OCI-LY3 (cell line): Measurements from ENCODE around the gene SMIM14.

Experiments
- CTCF ChIP-seq: fragments of 200-600, 300-600 bp; sonication (generic); IDR thresholded peaks from 2 replicates; pipeline ENCODE4 v1.5.1; 2014; ENCODE audit warnings: antibody characterized with exemption, low read length, low read depth
- EZH2phosphoT487 ChIP-seq: fragments of 200-600 bp; shearing (Covaris generic); IDR thresholded peaks from 2 replicates; pipeline ENCODE4 v1.6.1; 2018; ENCODE audit warnings: antibody characterized with exemption, mixed run types, low read depth

DNA sequence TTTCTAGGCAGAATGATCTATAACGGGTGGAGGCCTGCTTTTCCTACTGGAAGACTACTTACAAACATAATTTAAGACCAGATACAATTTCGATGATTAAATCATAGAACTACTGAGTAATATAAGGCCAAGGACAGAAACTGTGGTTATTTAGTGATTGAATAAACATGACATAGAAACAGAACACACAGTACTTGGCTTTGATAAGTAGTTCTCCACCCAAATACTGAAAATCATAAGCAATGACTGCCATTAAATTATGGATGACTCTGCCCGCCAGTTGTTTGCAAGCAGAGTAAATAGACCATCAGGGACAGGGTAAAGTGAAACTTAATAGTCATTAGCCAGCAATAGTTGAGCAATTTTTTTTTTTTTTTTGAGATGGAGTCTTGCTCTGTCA is 17.2 kb upstream of the SMIM14 start:
- TF ChIP-seq CTCF (no peak), EZH2phosphoT487 (no peak)
